ENCODE results near the gene SPRED1. TPM values are rescaled to one million over a fixed set of nuclear protein-coding genes. Genes with fewer than 3 reads are reported as not detected.

The SPRED1 gene
- total and polyA plus RNA-seq, 12 donors = 4.9 to 31.3 (median 19.4) TPM

DNA sequence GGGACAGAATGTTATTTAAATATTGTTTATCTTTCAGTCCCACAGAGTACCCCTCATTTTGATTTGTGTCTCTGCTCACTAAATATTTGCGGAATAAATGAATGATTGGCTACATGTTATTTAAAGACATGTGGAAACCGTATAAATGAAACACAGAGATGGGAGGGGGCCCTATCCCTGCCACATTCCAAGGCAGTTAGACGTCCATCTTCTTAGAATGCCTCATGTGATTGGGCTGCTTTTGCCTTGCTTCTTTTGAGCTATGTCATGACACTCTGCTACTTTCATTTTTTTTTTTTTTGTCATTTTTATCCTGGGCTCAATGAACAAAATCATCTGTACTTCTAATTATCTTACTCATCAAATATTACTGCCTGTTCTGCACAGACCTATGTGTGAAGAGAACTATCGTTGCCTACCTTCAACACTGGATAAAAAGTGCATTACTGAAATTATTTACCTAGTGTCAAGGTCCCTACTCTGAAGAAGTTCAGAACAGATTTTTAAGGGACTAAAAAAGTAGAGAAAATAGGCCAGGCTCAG is 117.4 kb downstream of the SPRED1 start:
- Histone ChIP-seq H3K9me3 (replicated peaks in 1 of 3) (no peaks in the 10 kb centered on the region), H3K27ac (no peak overlapping the region), H3K27me3 (no peaks in the 10 kb centered on the region), H3K4me3 (no peak overlapping the region), H3K36me3 (replicated peaks in 1 of 2) (no peaks in the 10 kb centered on the region), H3K4me1 (replicated peaks in 1 of 2) (peaks cover 0 to 6% of the 10 kb centered on the region in 2 donors)
- 71 to 75% (median 74%) methylated on average over 4 of the region's 4 CpGs for WGBS, 4 donors
- DNase-seq = no peak
- TF ChIP-seq, protein P1, sequence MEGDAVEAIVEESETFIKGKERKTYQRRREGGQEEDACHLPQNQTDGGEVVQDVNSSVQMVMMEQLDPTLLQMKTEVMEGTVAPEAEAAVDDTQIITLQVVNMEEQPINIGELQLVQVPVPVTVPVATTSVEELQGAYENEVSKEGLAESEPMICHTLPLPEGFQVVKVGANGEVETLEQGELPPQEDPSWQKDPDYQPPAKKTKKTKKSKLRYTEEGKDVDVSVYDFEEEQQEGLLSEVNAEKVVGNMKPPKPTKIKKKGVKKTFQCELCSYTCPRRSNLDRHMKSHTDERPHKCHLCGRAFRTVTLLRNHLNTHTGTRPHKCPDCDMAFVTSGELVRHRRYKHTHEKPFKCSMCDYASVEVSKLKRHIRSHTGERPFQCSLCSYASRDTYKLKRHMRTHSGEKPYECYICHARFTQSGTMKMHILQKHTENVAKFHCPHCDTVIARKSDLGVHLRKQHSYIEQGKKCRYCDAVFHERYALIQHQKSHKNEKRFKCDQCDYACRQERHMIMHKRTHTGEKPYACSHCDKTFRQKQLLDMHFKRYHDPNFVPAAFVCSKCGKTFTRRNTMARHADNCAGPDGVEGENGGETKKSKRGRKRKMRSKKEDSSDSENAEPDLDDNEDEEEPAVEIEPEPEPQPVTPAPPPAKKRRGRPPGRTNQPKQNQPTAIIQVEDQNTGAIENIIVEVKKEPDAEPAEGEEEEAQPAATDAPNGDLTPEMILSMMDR (IDR thresholded peaks at IDR 0.05) = no peak
- no peak for TF ChIP-seq POLR2A (IDR thresholded peaks at IDR 0.05)
- intact Hi-C loops (cut with DNase I) = no loop called here

DNA sequence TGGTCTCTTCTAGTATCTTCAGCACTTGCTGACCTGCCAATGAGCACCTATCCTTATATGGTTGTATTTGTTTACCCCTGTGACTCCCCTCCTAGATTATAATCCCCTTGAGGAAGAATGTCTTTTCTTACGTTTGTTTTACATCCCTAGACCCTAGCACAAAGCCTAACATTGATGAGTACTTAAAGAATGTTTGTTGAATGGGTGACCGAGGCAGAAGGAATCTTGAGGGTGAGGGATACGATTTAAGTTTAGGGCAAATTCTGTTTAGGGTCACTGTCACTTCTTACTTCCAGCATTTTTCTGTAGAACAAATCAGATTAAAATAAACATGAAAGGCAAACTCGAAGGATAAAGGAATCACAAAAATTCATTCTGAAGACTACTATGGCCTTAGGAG is 120.4 kb downstream of the SPRED1 start:
- Histone ChIP-seq H3K27ac (no peak overlapping the region), H3K27me3 (no peaks in the 10 kb centered on the region), H3K9me3 (replicated peaks in 1 of 3) (no peaks in the 10 kb centered on the region), H3K36me3 (replicated peaks in 1 of 2) (no peaks in the 10 kb centered on the region), H3K4me1 (replicated peaks in 1 of 2) (peaks cover 0 to 6% of the 10 kb centered on the region in 2 donors), H3K4me3 (no peak overlapping the region)
- TF ChIP-seq, protein P1 (IDR thresholded peaks at IDR 0.05) = no peak
- TF ChIP-seq POLR2A (IDR thresholded peaks at IDR 0.05) = no peak
- WGBS, 4 donors = 75 to 82% (median 78%) methylated on average over 4 of the region's 4 CpGs
- intact Hi-C loops (cut with DNase I) = no loop called here
- DNase-seq = no peak

GRCh38 chr15:38374029-38374428 is 121.4 kb downstream of the SPRED1 start:
- TF ChIP-seq POLR2A (IDR thresholded peaks at IDR 0.05) = no peak
- TF ChIP-seq, protein P1 (IDR thresholded peaks at IDR 0.05) = no peak
- no peak overlapping the region for H3K4me3 ChIP-seq
- no peak for DNase-seq
- no peaks in the 10 kb centered on the region for H3K36me3 ChIP-seq (replicated peaks in 1 of 2)
- H3K27ac ChIP-seq = no peak overlapping the region
- peaks cover 0 to 9% of the 10 kb centered on the region in 2 donors for H3K4me1 ChIP-seq (replicated peaks in 1 of 2)
- H3K9me3 ChIP-seq (replicated peaks in 1 of 3) = no peaks in the 10 kb centered on the region
- no peaks in the 10 kb centered on the region for H3K27me3 ChIP-seq
- intact Hi-C loops (cut with DNase I) = no loop called here

DNA sequence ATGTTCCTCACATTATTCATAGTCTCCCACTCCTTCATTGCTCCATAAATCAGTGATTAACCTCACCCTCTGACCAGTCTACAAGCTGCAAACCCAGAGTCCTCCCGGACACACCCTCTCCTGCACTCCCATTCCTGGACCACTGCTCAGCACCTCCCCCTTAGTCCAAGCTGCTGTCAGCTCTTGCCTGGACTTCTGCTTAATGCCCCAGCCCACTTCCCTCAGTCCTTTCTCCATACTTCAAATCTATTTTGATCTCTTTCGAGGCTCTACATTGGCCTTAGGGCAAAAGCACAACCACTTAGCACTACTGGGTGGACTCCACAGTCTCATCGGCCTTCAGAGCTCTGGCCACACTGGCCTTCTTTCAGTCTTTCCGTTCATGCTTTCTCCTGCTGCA is 121.9 kb downstream of the SPRED1 start:
- Histone ChIP-seq H3K4me1 (replicated peaks in 1 of 2) (peaks cover 0 to 9% of the 10 kb centered on the region in 2 donors), H3K27ac (no peak overlapping the region), H3K9me3 (replicated peaks in 1 of 3) (no peaks in the 10 kb centered on the region), H3K27me3 (no peaks in the 10 kb centered on the region), H3K4me3 (no peak overlapping the region), H3K36me3 (replicated peaks in 1 of 2) (no peaks in the 10 kb centered on the region)
- no peak for DNase-seq
- intact Hi-C loops (cut with DNase I) = no loop called here
- 55 to 68% (median 63%) methylated on average over 4 of the region's 4 CpGs for WGBS, 4 donors
- TF ChIP-seq POLR2A (IDR thresholded peaks at IDR 0.05) = no peak
- TF ChIP-seq, protein P1 (IDR thresholded peaks at IDR 0.05) = no peak
